ENCODE measurements around the gene TGFB1. TPM values are rescaled to one million over a fixed set of nuclear protein-coding genes. Genes with fewer than 3 reads are reported as not detected.
A peak's percentile ranks its signal among the peaks of the same experiment; 100 is the strongest.

The TGFB1 gene
- total and polyA plus RNA-seq, 9 of the 15 experiments (the other 6 are each of a cell fraction or from before 2014, with no cell fraction given) = 0.24 to 159 (median 17.2) TPM

DNA sequence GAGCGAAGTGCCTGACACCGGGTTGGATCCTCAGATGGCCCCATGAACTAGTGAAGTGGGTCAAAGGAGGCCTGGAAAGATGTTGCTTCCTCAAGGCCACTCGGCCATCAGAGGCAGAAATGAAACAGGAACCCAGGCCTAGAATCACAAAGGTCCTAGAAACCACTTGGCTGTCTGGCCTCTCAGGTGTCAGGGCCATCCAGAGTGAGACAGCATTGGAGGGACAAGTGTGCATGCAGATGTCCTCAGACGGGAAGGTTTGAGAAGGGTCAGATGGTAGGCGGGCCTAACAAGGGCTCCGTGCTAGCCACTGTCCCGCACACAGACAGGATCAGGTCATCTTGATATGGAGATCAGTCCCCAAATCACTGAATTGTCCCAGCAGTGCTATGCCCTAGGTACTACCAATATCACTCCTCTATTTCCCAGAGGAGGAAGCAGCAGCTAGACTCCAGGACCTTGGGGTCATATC lies 29.5 kb downstream of the TGFB1 start:
- Histone ChIP-seq H3K27ac (ENCODE audit: extremely low read depth, low read depth, low read length) (peak overlapping the region; percentile 95), H3K9ac (ENCODE audit: insufficient read depth in 1 of 2, low read depth in 2 of 2, low read length in 2 of 2) (peak overlapping the region; percentile 73 to 92), H3K36me3 (ENCODE audit: control insufficient read depth, insufficient read depth, low read length) (peaks cover 80% of the 10 kb centered on the region), H3K9me3 (replicated peaks; ENCODE audit: control insufficient read depth, insufficient read depth, low read depth, low read length) (no peaks in the 10 kb centered on the region), H3K4me3 (no peak overlapping the region), H3K9me1 (ENCODE audit: control insufficient read depth, insufficient read depth, low read length) (peaks cover 9% of the 10 kb centered on the region), H4K20me1 (replicated peaks; ENCODE audit: control insufficient read depth, insufficient read depth, low read length) (peaks cover 7% of the 10 kb centered on the region; the same call in 1 of the 2 replicates), H3K4me1 (replicated peaks in 1 of 2; ENCODE audit: control insufficient read depth in 2 of 2, insufficient read depth in 2 of 2, low read length in 2 of 2) (peaks cover 65 to 75% of the 10 kb centered on the region in 2 experiments), H3K27me3 (ENCODE audit: control insufficient read depth in 2 of 2, insufficient read depth in 2 of 2, low read length in 2 of 2) (no peaks in the 10 kb centered on the region), H3K4me2 (ENCODE audit: insufficient read depth, low read length) (peak overlapping the region; percentile 74), H2AFZ (ENCODE audit: low read depth, low read length) (no peak overlapping the region), H3K79me2 (ENCODE audit: control insufficient read depth, insufficient read depth, low read length) (peaks cover 50% of the 10 kb centered on the region)
- ChIA-PET CTCF (ENCODE audit: low intra/inter-chr PET ratio) (no interaction called here), POLR2A (interaction anchor here (0.6 to 1.3 kb wide), 5 partner anchors 14 to 429 kb away, joined by 3 to 6 read pairs (median 4); partner anchors contain the start of gene CCDC97)
- TF ChIP-seq, protein P1, sequence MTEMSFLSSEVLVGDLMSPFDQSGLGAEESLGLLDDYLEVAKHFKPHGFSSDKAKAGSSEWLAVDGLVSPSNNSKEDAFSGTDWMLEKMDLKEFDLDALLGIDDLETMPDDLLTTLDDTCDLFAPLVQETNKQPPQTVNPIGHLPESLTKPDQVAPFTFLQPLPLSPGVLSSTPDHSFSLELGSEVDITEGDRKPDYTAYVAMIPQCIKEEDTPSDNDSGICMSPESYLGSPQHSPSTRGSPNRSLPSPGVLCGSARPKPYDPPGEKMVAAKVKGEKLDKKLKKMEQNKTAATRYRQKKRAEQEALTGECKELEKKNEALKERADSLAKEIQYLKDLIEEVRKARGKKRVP (CRISPR knock-in tag; IDR thresholded peaks at IDR 0.05) = 0 out of 2 replicates have a peak, but pooled peaks have one; percentile 11
- peak; percentile 70 for TF ChIP-seq ZNF24 (IDR thresholded peaks at IDR 0.05)
- peak; percentile 6; the same call in 1 of the 2 replicates for TF ChIP-seq POLR2A (conservative IDR thresholded peaks at IDR 0.05)
- no peak for TF ChIP-seq HNRNPH1 (optimal IDR thresholded peaks at IDR 0.05; ENCODE audit: low read depth, low read length)
- no peak for TF ChIP-seq FOXJ3 (CRISPR knock-in tag; IDR thresholded peaks at IDR 0.05)
- no peak for TF ChIP-seq POLR3G (IDR thresholded peaks at IDR 0.05; ENCODE audit: extremely low read depth, insufficient read length, insufficient replicate concordance)
- 0 out of 2 replicates have a peak, but pooled peaks have one; percentile 68 for TF ChIP-seq POLR2AphosphoS2 (IDR thresholded peaks at IDR 0.05; ENCODE audit: low read length)
- 0 out of 2 replicates have a peak, but pooled peaks have one; percentile 5 for TF ChIP-seq ZBTB17 (CRISPR knock-in tag; IDR thresholded peaks at IDR 0.05)
- TF ChIP-seq KAT7 (CRISPR knock-in tag; IDR thresholded peaks at IDR 0.05; ENCODE audit: borderline replicate concordance) = no peak
- 0 out of 2 replicates have a peak, but pooled peaks have one; percentile 21 for TF ChIP-seq ELF4 (CRISPR knock-in tag; IDR thresholded peaks at IDR 0.05)
- TF ChIP-seq, protein P2, sequence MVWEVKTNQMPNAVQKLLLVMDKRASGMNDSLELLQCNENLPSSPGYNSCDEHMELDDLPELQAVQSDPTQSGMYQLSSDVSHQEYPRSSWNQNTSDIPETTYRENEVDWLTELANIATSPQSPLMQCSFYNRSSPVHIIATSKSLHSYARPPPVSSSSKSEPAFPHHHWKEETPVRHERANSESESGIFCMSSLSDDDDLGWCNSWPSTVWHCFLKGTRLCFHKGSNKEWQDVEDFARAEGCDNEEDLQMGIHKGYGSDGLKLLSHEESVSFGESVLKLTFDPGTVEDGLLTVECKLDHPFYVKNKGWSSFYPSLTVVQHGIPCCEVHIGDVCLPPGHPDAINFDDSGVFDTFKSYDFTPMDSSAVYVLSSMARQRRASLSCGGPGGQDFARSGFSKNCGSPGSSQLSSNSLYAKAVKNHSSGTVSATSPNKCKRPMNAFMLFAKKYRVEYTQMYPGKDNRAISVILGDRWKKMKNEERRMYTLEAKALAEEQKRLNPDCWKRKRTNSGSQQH (CRISPR knock-in tag; IDR thresholded peaks at IDR 0.05) = 0 out of 2 replicates have a peak, but pooled peaks have one; percentile 36
- TF ChIP-seq RCOR1 (IDR thresholded peaks at IDR 0.05; ENCODE audit: borderline replicate concordance in 1 of 2, low read depth in 2 of 2, low read length in 2 of 2) = peak in 1 of 2 experiments; percentile 40; a peak in 1 of 4 replicates
- TF ChIP-seq ATF1 (CRISPR knock-in tag; IDR thresholded peaks at IDR 0.05) = no peak
- TF ChIP-seq ATF1 (tag; IDR thresholded peaks at IDR 0.05) = no peak
- intact Hi-C loops (cut with micrococcal nuclease) = loop anchor here (5.0 to 10.0 kb wide), 2 partner anchors 113 to 241 kb away; partner anchors contain the start of gene DMAC2
- peak in 1 of 4 experiments; percentile 59 for DNase-seq (ENCODE audit: extremely low read depth in 1 of 4, low spot score in 3 of 4)
- ATAC-seq = peak; percentile 10
- in situ Hi-C loops (cut with MboI) = loop anchor here (25.0 kb wide), 1 partner anchor 238 kb away; no protein-coding TSS in a partner anchor
- peak; percentile 91 for FAIRE-seq
- WGBS (ENCODE audit: insufficient coverage, low coverage, missing lambda C conversion rate) = 32% methylated on average over 7 of the region's 7 CpGs
- TSS peak; percentile 43 for BruUV-seq (replicated peaks)
